Activated naive CD8-positive, alpha-beta T cell (primary cell): ENCODE measurements around the gene MTA2.

Source experiments
- H3K27ac Mint-ChIP-seq: one replicate; pipeline ENCODE4 v1.8.0; 2021; ENCODE audit warnings: mixed read lengths
- H3K27me3 Mint-ChIP-seq: one replicate; pipeline ENCODE4 v1.8.0; 2021; ENCODE audit warnings: mixed read lengths
- H3K36me3 Mint-ChIP-seq: one replicate; pipeline ENCODE4 v1.8.0; 2021; ENCODE audit warnings: mixed read lengths
- H3K4me1 Mint-ChIP-seq: one replicate; pipeline ENCODE4 v1.8.0; 2021; ENCODE audit warnings: low read depth, mixed read lengths
- H3K4me3 Mint-ChIP-seq: one replicate; pipeline ENCODE4 v1.8.0; 2021; ENCODE audit warnings: mild to moderate bottlenecking, mixed read lengths
- H3K9me3 Mint-ChIP-seq: one replicate; pipeline ENCODE4 v1.8.0; 2021; ENCODE audit warnings: low read depth, mixed read lengths

Gene MTA2

DNA sequence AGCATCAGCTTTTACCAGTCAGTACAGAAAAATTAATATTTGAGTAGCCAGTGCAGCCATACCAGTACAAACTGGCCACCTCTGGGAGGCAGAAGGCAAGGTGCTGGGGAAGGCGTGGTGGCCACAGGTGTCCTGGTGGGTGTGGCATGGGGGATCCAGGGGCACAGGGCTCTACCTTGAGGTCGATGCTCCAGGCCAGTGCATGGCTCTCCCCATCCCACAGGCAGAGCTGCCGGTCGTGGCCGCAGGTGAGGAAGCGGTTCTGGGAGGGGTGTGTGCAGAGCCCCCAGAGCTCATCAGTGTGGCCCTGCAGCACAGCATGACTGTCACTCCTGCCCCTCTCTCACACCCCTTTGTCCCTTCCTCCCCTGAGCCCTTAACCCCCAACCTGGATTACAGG lies 3.8 kb upstream of the MTA2 start:
- no peaks in the 10 kb centered on the region for H3K27me3 Mint-ChIP-seq
- no peak overlapping the region for H3K4me3 Mint-ChIP-seq
- H3K4me1 Mint-ChIP-seq, result peaks cover 49% of the 10 kb centered on the region
- H3K9me3 Mint-ChIP-seq, result no peaks in the 10 kb centered on the region
- peaks cover 10% of the 10 kb centered on the region for H3K36me3 Mint-ChIP-seq
- no peak overlapping the region for H3K27ac Mint-ChIP-seq

DNA sequence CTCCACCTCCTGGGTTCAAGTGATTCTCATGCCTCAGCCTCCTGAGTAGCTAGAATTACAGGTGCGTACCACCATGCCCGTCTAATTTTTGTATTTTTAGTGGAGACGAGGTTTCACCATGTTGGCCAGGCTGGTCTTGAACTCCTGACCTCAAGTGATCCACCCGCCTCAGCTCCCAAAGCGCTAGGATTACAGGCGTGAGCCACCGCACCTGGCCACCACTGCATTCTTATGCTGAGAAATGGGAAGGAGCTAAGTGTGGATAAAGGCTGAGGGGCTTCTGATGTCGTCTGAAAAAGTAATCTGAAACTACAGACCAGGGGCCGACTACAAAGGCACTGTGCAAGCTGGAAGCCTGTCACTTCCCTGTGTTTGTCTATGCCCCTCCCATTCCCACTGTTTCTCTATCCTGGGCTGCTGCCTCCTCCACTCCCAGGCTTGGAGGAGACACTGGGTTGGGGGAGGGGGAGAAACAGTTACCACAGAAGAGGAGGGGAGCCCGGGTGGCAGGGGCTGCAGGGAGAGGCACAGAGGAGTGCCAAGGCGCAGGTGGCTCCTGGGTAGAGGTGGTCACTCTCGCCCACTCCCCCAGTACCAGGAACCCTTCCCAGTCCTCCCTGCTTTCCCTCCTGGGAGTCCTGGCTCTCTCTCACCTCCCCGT lies 2.9 kb upstream of the MTA2 start:
- Mint-ChIP-seq H3K36me3 (peaks cover 19% of the 10 kb centered on the region), H3K27me3 (no peaks in the 10 kb centered on the region), H3K27ac (no peak overlapping the region)

DNA sequence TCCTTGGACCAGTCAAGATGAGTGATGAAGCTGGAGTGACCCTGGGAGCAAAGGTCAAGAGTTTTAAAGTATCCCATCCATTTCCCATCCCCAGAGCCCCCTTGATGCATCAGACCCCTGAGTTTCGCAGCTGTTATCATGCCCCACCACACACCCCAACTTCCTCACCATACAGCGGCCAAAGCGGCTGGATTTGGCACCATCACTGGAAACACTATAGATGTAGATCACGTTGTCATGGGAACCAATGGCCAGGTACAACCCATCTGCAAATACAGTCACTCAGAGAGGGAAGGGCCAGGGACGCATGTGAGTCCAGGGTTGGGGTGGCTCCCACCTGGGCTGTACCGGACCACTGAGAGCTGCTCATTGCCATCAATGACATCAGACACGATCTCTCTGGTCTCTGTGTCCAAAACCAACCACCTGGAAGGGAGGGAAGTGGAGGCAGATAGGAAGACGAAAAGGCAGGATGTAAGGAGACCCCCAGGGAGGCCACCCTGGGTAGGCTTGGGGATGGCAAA lies 2.2 kb upstream of the MTA2 start:
- Mint-ChIP-seq H3K9me3 (no peaks in the 10 kb centered on the region), H3K4me3 (peak overlapping the region; percentile 66), H3K27ac (peak overlapping the region; percentile 41), H3K27me3 (no peaks in the 10 kb centered on the region), H3K36me3 (peaks cover 22% of the 10 kb centered on the region), H3K4me1 (peaks cover 51% of the 10 kb centered on the region)

More for the DNA sequence above, 2.9 kb upstream of the MTA2 start:
- Mint-ChIP-seq H3K4me3 (no peak overlapping the region), H3K9me3 (no peaks in the 10 kb centered on the region), H3K4me1 (peaks cover 50% of the 10 kb centered on the region)

DNA sequence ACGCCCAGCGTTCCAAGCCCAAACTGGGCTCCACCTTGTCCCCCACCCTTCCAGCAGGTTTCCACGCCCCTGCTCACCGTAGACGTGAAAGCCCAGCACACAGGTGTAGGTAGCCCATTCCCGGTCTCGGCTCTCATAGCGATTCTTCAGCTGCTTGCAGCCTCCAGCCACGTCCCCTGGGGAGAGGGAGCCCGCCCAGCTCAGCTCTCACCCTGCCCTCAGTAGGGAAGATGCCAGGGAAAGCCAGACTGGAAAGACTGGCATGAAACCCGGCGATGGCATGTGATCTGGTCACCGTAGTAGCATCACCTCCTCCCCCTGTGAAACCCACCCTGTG lies 1.4 kb upstream of the MTA2 start:
- H3K27ac Mint-ChIP-seq, result no peak overlapping the region
- H3K27me3 Mint-ChIP-seq, result no peaks in the 10 kb centered on the region
- peaks cover 54% of the 10 kb centered on the region for H3K4me1 Mint-ChIP-seq
- no peaks in the 10 kb centered on the region for H3K9me3 Mint-ChIP-seq
- peaks cover 23% of the 10 kb centered on the region for H3K36me3 Mint-ChIP-seq
- H3K4me3 Mint-ChIP-seq, result peak overlapping the region; percentile 66

DNA sequence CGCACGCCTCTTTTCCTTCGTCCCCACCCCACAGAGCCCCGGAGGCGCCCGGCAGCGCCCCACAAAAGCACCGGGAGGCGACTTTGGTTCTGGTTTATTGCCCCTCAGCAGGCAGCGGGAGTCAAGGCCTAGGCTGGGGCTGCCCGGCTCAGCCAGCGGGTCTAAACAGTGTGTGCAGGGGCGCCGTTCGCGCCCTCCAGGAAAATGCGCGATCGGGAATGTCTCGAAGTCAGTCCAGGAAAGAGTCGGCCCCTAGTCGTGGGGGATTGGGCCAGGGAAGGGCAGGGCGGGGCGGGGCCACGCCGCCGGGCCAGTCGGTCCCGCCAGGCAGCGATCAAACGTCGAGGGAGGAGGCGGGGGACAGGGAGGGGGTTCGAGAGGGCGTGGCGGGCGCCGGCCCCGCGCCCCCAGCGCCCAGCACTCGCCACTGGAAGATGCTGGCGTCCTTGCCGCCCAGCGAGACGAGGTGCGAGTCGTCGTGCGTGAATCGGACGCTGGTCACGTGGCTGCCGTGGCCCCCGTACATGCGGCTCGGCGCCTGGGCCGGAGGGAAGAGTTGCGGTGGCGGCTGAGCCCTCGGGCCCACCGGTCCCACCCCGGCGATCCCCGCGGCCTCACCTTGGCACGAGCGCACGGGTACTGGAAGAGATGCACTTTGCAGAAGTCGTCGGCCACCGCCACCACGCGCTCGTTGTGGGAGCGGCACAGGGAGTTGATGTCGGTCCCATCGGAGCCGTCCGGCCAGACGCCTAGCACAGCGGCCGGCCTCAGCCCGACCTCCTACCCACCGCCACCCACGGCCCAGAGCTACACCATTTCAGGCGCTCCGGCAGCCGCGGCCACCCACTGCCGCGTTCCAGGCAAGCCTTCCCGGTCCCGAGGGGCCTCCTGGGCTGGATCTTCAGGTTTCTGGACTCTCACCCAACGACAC lies 741 bp upstream of the MTA2 start:
- Mint-ChIP-seq H3K27me3 (no peaks in the 10 kb centered on the region), H3K36me3 (peaks cover 27% of the 10 kb centered on the region), H3K4me1 (peaks cover 53% of the 10 kb centered on the region), H3K4me3 (peak overlapping the region; percentile 93), H3K9me3 (no peaks in the 10 kb centered on the region), H3K27ac (peak overlapping the region; percentile 95)

DNA sequence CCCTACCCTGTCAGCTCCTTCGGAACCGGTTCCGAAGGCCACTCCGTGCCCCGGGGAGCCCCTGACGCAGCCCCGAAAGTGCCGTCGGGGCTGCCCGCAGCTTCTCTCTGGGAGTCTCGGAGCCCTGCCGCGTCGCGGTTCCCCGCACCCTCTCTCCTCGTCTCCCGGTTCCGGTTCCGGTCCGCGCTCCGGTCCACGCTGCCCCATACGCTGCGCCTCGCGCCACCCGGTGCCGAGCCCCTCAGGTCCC lies 618 bp downstream of the MTA2 start:
- Mint-ChIP-seq H3K27me3 (no peaks in the 10 kb centered on the region), H3K4me3 (peak overlapping the region; percentile 93), H3K9me3 (no peaks in the 10 kb centered on the region)

DNA sequence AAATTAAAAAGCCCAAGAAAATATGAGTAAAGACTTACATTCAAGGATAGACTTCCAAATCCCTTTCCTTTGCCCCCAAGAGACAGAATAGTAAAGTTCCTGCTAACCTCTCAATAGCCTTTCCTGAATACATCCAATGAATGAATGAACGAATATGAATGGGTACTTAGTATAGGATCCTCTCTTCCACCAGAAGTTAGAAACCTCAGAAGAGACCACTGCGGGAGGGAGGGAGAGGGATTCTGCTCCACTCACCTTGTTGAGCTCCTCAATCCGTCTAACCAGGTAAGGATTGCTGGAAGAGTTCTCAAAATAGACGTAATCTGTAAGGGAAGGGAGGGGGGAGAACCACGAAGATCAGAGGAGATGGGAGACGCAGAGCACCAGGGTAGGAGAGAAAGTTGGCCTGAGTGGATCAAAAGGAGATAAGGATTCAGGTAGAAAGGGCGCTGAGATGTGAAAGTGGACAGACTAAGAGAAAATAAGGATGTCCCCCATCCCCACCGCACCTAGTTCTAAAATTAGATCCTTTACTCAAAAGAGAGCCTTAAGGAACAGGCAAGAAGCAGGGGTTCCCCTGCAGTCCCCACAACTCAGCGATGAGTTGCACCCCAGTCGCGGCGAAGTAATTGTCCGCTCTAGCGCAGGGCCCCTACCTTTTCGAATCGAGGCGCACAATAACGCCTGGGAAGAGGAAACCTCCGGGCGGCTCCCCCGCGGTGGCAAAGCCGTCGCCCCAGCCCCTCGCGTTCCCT lies 1.1 kb downstream of the MTA2 start:
- Mint-ChIP-seq H3K4me1 (peaks cover 53% of the 10 kb centered on the region), H3K27me3 (no peaks in the 10 kb centered on the region), H3K36me3 (peaks cover 25% of the 10 kb centered on the region), H3K9me3 (no peaks in the 10 kb centered on the region), H3K4me3 (peak overlapping the region; percentile 93), H3K27ac (peak overlapping the region; percentile 95)

More for the DNA sequence above, 618 bp downstream of the MTA2 start:
- H3K36me3 Mint-ChIP-seq, result peaks cover 25% of the 10 kb centered on the region
- peak overlapping the region; percentile 95 for H3K27ac Mint-ChIP-seq
- H3K4me1 Mint-ChIP-seq, result peaks cover 53% of the 10 kb centered on the region

DNA sequence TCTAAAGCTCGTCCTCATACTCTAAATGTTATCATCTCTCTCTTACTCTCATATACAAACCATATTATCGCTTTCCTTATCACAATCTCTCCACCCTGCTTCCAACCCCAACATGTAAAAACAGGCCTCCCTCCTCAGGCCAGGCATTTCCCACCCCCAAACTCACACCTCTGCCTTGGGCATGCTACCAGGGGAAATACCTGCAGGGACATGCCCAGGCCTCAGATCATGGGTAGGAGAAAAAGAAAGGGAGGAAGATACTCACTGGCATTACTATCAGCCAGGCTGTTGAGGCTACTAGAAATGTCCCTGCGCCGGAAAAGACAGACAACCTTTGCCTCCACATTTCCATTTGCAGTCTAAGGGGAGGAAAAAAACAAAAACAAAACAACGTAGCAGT lies 1.8 kb downstream of the MTA2 start:
- peak overlapping the region; percentile 95 for H3K27ac Mint-ChIP-seq
- H3K9me3 Mint-ChIP-seq, result no peaks in the 10 kb centered on the region
- H3K27me3 Mint-ChIP-seq, result no peaks in the 10 kb centered on the region
- H3K4me1 Mint-ChIP-seq, result peaks cover 52% of the 10 kb centered on the region
- H3K36me3 Mint-ChIP-seq, result peaks cover 25% of the 10 kb centered on the region
- peak overlapping the region; percentile 93 for H3K4me3 Mint-ChIP-seq

DNA sequence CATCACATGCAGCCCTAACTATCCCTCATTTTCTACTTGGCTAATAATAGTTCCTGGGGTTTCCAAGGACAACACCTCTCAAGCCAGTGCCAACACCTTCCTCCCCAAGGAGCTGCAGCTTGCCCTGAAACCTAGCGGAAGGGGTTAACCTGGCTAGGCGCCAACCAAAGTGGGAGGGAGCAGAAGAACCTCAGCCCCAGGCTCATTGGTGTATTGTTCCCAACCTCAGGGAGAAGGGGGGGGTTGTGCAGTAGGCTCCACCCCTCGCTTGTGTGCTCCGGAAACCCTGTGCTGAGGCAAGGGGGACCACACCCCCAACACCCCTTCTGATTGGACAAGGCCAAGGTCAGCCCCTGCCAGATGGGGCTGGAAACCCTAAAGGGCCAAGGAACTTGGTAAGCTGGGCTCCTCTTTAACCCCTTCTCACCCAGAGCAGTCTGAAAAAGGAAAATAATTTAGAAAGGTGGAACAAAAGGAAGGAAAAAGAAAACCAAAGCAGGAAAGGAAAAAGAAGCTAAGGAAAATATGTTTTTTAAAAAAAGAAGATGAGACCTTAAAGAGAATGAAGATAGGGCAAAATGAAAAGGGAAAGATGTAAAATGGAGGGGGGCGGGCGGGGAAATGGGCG lies 2.5 kb downstream of the MTA2 start:
- H3K27ac Mint-ChIP-seq, result peak overlapping the region; percentile 95
- H3K4me3 Mint-ChIP-seq, result peak overlapping the region; percentile 93
- H3K4me1 Mint-ChIP-seq, result peaks cover 58% of the 10 kb centered on the region
- no peaks in the 10 kb centered on the region for H3K27me3 Mint-ChIP-seq
- peaks cover 25% of the 10 kb centered on the region for H3K36me3 Mint-ChIP-seq
- H3K9me3 Mint-ChIP-seq, result no peaks in the 10 kb centered on the region

DNA sequence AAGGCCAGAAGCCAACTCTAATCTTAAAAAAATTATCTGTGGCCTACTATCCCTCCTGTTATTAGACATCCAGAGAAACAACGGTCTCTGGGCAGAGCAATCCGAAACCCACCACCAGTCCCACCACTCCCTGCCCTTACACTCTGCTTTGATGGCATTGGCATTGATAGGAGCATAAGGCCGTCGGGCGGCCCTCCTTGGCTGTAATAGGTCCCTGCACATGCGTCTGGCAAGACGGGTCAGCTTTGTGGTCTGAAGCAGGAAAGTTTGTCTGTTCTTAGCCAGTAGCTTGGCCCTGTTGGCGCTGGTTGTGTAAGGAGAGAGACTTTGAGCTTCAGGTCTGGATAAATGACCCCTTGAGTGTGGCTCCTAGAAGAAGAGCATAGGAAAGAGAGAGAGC lies 6.5 kb downstream of the MTA2 start:
- Mint-ChIP-seq H3K4me1 (peaks cover 60% of the 10 kb centered on the region), H3K4me3 (no peak overlapping the region), H3K9me3 (no peaks in the 10 kb centered on the region), H3K27ac (no peak overlapping the region), H3K36me3 (peaks cover 18% of the 10 kb centered on the region), H3K27me3 (no peaks in the 10 kb centered on the region)

DNA sequence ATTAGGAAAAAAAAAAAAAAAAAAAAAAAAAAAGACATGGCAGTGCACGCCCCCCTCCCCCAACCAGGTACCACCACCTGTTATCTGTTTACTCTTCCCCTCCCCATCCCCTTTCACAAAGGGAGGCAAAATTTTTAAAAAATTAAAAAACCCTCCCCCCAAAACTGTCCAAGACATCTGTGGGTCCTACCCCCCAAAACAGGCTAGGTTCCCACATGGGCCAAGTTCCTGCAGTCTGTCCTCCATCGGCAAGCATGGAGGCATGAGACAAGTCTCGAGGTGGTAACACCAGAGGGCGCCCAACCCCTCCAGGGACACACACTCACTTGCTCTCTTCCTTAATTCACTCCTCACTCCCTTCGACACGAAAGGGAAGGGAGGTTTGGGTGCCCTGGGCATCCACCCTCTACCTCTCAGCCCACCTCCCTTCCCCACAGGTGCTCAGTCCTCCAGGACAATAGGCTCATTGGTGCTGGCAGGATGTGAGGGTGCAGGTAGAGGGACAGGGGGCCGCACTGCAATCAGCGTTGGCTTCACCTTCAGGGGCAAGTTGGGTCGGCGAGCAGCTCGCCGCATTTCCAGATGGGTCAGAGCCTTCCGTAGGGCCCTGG lies 8.1 kb downstream of the MTA2 start:
- Mint-ChIP-seq H3K36me3 (peaks cover 8% of the 10 kb centered on the region), H3K4me1 (peaks cover 52% of the 10 kb centered on the region), H3K9me3 (no peaks in the 10 kb centered on the region), H3K4me3 (peak overlapping the region; percentile 82), H3K27ac (peak overlapping the region; percentile 90), H3K27me3 (no peaks in the 10 kb centered on the region)

DNA sequence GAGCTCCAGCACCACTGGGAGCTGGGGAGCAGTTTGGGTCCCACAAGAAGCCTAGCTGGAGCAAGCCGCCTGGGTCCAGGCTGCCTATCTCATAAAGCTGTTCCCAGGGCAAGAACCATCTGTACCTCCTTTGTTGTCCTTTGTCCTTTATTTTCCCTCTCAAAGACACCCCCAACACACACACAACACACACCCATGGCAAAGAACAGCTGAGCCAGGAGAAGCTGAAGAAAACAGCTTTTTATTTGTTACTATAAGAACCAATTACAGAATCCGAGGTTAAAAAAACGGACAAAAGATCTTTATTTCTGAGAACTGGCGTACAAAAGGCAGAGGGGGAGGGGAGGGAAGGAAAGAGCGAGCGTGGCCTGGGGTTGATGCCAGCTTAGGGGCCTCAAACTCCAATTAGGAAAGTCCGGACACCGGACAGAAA lies 8.7 kb downstream of the MTA2 start:
- no peaks in the 10 kb centered on the region for H3K27me3 Mint-ChIP-seq
- peaks cover 49% of the 10 kb centered on the region for H3K4me1 Mint-ChIP-seq
- peak overlapping the region; percentile 95 for H3K4me3 Mint-ChIP-seq
- H3K9me3 Mint-ChIP-seq, result no peaks in the 10 kb centered on the region
- H3K36me3 Mint-ChIP-seq, result peaks cover 8% of the 10 kb centered on the region
- peak overlapping the region; percentile 91 for H3K27ac Mint-ChIP-seq

DNA sequence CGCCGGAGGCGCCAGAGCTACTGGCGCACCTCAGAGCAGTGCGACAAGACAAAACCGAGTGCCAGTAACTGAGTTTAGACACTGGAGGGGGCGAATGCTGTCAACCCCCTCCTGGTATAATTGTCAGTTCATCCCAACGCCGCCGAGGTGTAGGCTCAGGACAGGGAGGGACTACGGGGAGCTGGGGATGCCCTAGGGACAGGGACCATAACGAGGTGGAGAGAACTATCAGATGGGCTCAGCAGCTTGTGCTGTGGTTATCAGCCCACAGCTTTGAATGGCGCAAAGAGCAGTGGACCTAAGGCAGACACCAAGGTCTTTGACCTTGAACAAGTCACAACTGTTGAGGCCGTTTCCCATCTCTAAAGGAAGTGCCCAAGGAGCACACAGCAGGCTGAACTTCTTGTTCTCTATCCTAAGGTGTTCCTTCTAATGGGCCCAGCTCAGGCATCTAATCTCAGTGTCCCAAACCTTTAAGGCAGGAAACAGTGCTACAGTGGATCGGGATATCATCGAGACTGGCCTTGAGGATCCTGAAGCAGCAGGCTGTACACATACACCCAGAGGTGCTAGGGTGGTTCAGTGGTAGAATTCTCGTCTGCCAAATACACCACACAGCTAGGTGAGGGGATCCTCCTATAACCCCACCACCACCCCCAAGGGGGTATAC lies 9.4 kb downstream of the MTA2 start:
- H3K36me3 Mint-ChIP-seq, result peaks cover 5% of the 10 kb centered on the region
- peak overlapping the region; percentile 95 for H3K4me3 Mint-ChIP-seq
- H3K9me3 Mint-ChIP-seq, result no peaks in the 10 kb centered on the region
- H3K4me1 Mint-ChIP-seq, result peaks cover 48% of the 10 kb centered on the region
- H3K27me3 Mint-ChIP-seq, result no peaks in the 10 kb centered on the region
- peak overlapping the region; percentile 91 for H3K27ac Mint-ChIP-seq
